Measurements from ENCODE around the gene CCDC82. TPM values are rescaled to one million over a fixed set of nuclear protein-coding genes. Genes with fewer than 3 reads are reported as not detected.

The CCDC82 gene
- total RNA-seq, 2 experiments from 2014 or later: 31.5 to 32.9 TPM

GRCh38 chr11:96391698-96392307, 2.1 kb upstream of the CCDC82 start:
- POLR2A ChIA-PET: interaction anchor here (1.3 kb wide), 1 partner anchor 602 kb away, joined by 3 read pairs; no protein-coding TSS in a partner anchor

GRCh38 chr11:96390488-96390792, 728 bp upstream of the CCDC82 start:
- CTCF ChIA-PET: interaction anchor here (1.0 to 4.6 kb wide), 6 partner anchors 50 to 600 kb away, joined by 3 to 83 read pairs (median 16); partner anchors contain the start of genes CEP57, FAM76B and MAML2
- Mint-ChIP-seq H3K27me3 (no peaks in the 10 kb centered on the region), H3K27ac (peak overlapping the region; percentile 81), H3K4me1 (peaks cover 52% of the 10 kb centered on the region), H3K36me3 (ENCODE audit: low read depth) (peaks cover 39% of the 10 kb centered on the region), H3K4me3 (peak overlapping the region; percentile 85), H3K9me3 (no peaks in the 10 kb centered on the region)
- no peak for DNase-seq
- POLR2A ChIA-PET: interaction anchor here (0.5 to 3.5 kb wide), 21 partner anchors 10 to 1422 kb away, joined by 3 to 110 read pairs (median 5); partner anchors contain the start of genes CEP57, CWC15, FAM76B and KDM4D

More at GRCh38 chr11:96391698-96392307, 2.1 kb upstream of the CCDC82 start:
- CTCF ChIA-PET: interaction anchor here (1.4 kb wide), 1 partner anchor 556 kb away, joined by 3 read pairs; no protein-coding TSS in a partner anchor
- Mint-ChIP-seq H3K4me3 (no peak overlapping the region), H3K36me3 (ENCODE audit: low read depth) (peaks cover 31% of the 10 kb centered on the region), H3K27me3 (no peaks in the 10 kb centered on the region), H3K27ac (no peak overlapping the region), H3K9me3 (no peaks in the 10 kb centered on the region), H3K4me1 (peaks cover 48% of the 10 kb centered on the region)
- no peak for DNase-seq

GRCh38 chr11:96388891-96389719, 607 bp downstream of the CCDC82 start:
- POLR2A ChIA-PET: interaction anchor here (0.7 to 3.5 kb wide), 31 partner anchors 9 to 1321 kb away, joined by 3 to 110 read pairs (median 5); partner anchors contain the start of genes CEP57, ENDOD1, FAM76B and MAML2
- CTCF ChIA-PET: interaction anchor here (0.6 to 4.6 kb wide), 13 partner anchors 48 to 599 kb away, joined by 3 to 83 read pairs (median 5); partner anchors contain the start of genes CEP57, FAM76B and MAML2
- H3K4me3 Mint-ChIP-seq: peak overlapping the region; percentile 85
- peak overlapping the region; percentile 81 for H3K27ac Mint-ChIP-seq
- H3K27me3 Mint-ChIP-seq: no peaks in the 10 kb centered on the region
- no peaks in the 10 kb centered on the region for H3K9me3 Mint-ChIP-seq
- peaks cover 48% of the 10 kb centered on the region for H3K36me3 Mint-ChIP-seq (ENCODE audit: low read depth)
- no peak for DNase-seq
- peaks cover 58% of the 10 kb centered on the region for H3K4me1 Mint-ChIP-seq

- peaks cover 39% of the 10 kb centered on the region for H3K4me1 Mint-ChIP-seq
- H3K27ac Mint-ChIP-seq: no peak overlapping the region
- H3K36me3 Mint-ChIP-seq (ENCODE audit: low read depth): peaks cover 46% of the 10 kb centered on the region
- H3K4me3 Mint-ChIP-seq: no peak overlapping the region
- ChIA-PET POLR2A (interaction anchor here (1.0 to 1.4 kb wide), 2 partner anchors 44 to 596 kb away, joined by 3 read pairs; partner anchors contain the start of gene FAM76B), CTCF (no interaction called here)
- H3K9me3 Mint-ChIP-seq: no peaks in the 10 kb centered on the region
- H3K27me3 Mint-ChIP-seq: no peaks in the 10 kb centered on the region
- no peak for DNase-seq
These were observed 4.5 kb downstream of the CCDC82 start for GRCh38 chr11:96385187-96385586.

GRCh38 chr11:96384156-96384555, 5.6 kb downstream of the CCDC82 start:
- no peak for DNase-seq
- Mint-ChIP-seq H3K36me3 (ENCODE audit: low read depth) (peaks cover 51% of the 10 kb centered on the region), H3K4me3 (no peak overlapping the region), H3K27ac (no peak overlapping the region), H3K4me1 (peaks cover 39% of the 10 kb centered on the region), H3K27me3 (no peaks in the 10 kb centered on the region), H3K9me3 (no peaks in the 10 kb centered on the region)
- ChIA-PET POLR2A (interaction anchor here (0.9 to 1.0 kb wide), 2 partner anchors 43 to 594 kb away, joined by 3 to 4 read pairs; partner anchors contain the start of genes CEP57 and FAM76B), CTCF (interaction anchor here (1.1 to 1.4 kb wide), 2 partner anchors 41 to 548 kb away, joined by 3 to 5 read pairs; partner anchors contain the start of gene MAML2)

- peaks cover 53% of the 10 kb centered on the region for H3K36me3 Mint-ChIP-seq (ENCODE audit: low read depth)
- no peak overlapping the region for H3K27ac Mint-ChIP-seq
- H3K4me1 Mint-ChIP-seq: peaks cover 6% of the 10 kb centered on the region
These were observed 12.9 kb downstream of the CCDC82 start for GRCh38 chr11:96376796-96377195.

GRCh38 chr11:96373826-96374225, 15.9 kb downstream of the CCDC82 start:
- H3K4me1 Mint-ChIP-seq: peaks cover 6% of the 10 kb centered on the region
- peaks cover 57% of the 10 kb centered on the region for H3K36me3 Mint-ChIP-seq (ENCODE audit: low read depth)
- no peak for DNase-seq
- H3K27ac Mint-ChIP-seq: no peak overlapping the region
- no peaks in the 10 kb centered on the region for H3K27me3 Mint-ChIP-seq
- CTCF ChIA-PET: no interaction called here
- POLR2A ChIA-PET: no interaction called here
- H3K9me3 Mint-ChIP-seq: no peaks in the 10 kb centered on the region
- no peak overlapping the region for H3K4me3 Mint-ChIP-seq

More at GRCh38 chr11:96376796-96377195, 12.9 kb downstream of the CCDC82 start:
- CTCF ChIA-PET: no interaction called here
- Mint-ChIP-seq H3K27me3 (no peaks in the 10 kb centered on the region), H3K4me3 (no peak overlapping the region), H3K9me3 (no peaks in the 10 kb centered on the region)
- POLR2A ChIA-PET: no interaction called here
- no peak for DNase-seq

- no peaks in the 10 kb centered on the region for H3K27me3 Mint-ChIP-seq
These were observed 22.4 kb downstream of the CCDC82 start for GRCh38 chr11:96367342-96367741.

GRCh38 chr11:96366024-96366423, 23.7 kb downstream of the CCDC82 start:
- no peak overlapping the region for H3K4me3 Mint-ChIP-seq
- H3K9me3 Mint-ChIP-seq: no peaks in the 10 kb centered on the region
- H3K27me3 Mint-ChIP-seq: no peaks in the 10 kb centered on the region
- POLR2A ChIA-PET: no interaction called here
- no peak overlapping the region for H3K27ac Mint-ChIP-seq
- H3K4me1 Mint-ChIP-seq: peaks cover 3% of the 10 kb centered on the region
- no peak for DNase-seq
- CTCF ChIA-PET: interaction anchor here (1.0 kb wide), 1 partner anchor 97 kb away, joined by 6 read pairs; no protein-coding TSS in a partner anchor
- H3K36me3 Mint-ChIP-seq (ENCODE audit: low read depth): peaks cover 43% of the 10 kb centered on the region

More at GRCh38 chr11:96367342-96367741, 22.4 kb downstream of the CCDC82 start:
- no peak overlapping the region for H3K27ac Mint-ChIP-seq
- no peak for DNase-seq
- no peaks in the 10 kb centered on the region for H3K9me3 Mint-ChIP-seq
- H3K4me3 Mint-ChIP-seq: no peak overlapping the region
- ChIA-PET CTCF (no interaction called here), POLR2A (no interaction called here)
- H3K36me3 Mint-ChIP-seq (ENCODE audit: low read depth): peaks cover 48% of the 10 kb centered on the region
- peaks cover 3% of the 10 kb centered on the region for H3K4me1 Mint-ChIP-seq

- H3K27me3 Mint-ChIP-seq: no peaks in the 10 kb centered on the region
- ChIA-PET CTCF (interaction anchor here (1.0 kb wide), 1 partner anchor 98 kb away, joined by 6 read pairs; no protein-coding TSS in a partner anchor), POLR2A (no interaction called here)
- H3K4me3 Mint-ChIP-seq: no peak overlapping the region
- H3K4me1 Mint-ChIP-seq: peaks cover 3% of the 10 kb centered on the region
- DNase-seq: no peak
- H3K9me3 Mint-ChIP-seq: no peaks in the 10 kb centered on the region
- H3K36me3 Mint-ChIP-seq (ENCODE audit: low read depth): peaks cover 44% of the 10 kb centered on the region
- H3K27ac Mint-ChIP-seq: no peak overlapping the region
These were observed 24.2 kb downstream of the CCDC82 start for GRCh38 chr11:96365493-96365892.

- peaks cover 44% of the 10 kb centered on the region for H3K36me3 Mint-ChIP-seq (ENCODE audit: low read depth)
- no peaks in the 10 kb centered on the region for H3K9me3 Mint-ChIP-seq
- DNase-seq: no peak
- H3K27ac Mint-ChIP-seq: no peak overlapping the region
- H3K27me3 Mint-ChIP-seq: no peaks in the 10 kb centered on the region
- peaks cover 20% of the 10 kb centered on the region for H3K4me1 Mint-ChIP-seq
- H3K4me3 Mint-ChIP-seq: no peak overlapping the region
- POLR2A ChIA-PET: interaction anchor here (1.1 kb wide), 1 partner anchor 572 kb away, joined by 3 read pairs; the partner anchor contains the start of gene CEP57
- CTCF ChIA-PET: interaction anchor here (1.0 to 1.9 kb wide), 2 partner anchors 19 to 20 kb away, joined by 3 to 7 read pairs; partner anchors contain the start of gene MAML2
These were observed 27.9 kb downstream of the CCDC82 start for GRCh38 chr11:96361778-96362177.

GRCh38 chr11:96358321-96358720, 31.4 kb downstream of the CCDC82 start:
- H3K27me3 Mint-ChIP-seq: no peaks in the 10 kb centered on the region
- peaks cover 61% of the 10 kb centered on the region for H3K36me3 Mint-ChIP-seq (ENCODE audit: low read depth)
- H3K9me3 Mint-ChIP-seq: no peaks in the 10 kb centered on the region
- ChIA-PET POLR2A (interaction anchor here (1.2 to 2.4 kb wide), 3 partner anchors 15 to 31 kb away, joined by 3 to 8 read pairs (median 6); partner anchors contain the start of genes CCDC82, JRKL and MAML2), CTCF (interaction anchor here (2.4 kb wide), 1 partner anchor 15 kb away, joined by 16 read pairs; the partner anchor contains the start of gene MAML2)
- H3K27ac Mint-ChIP-seq: no peak overlapping the region
- H3K4me1 Mint-ChIP-seq: peaks cover 21% of the 10 kb centered on the region
- DNase-seq: no peak
- H3K4me3 Mint-ChIP-seq: no peak overlapping the region
